CD4-positive, alpha-beta memory T cell (primary cell): Measurements from ENCODE around the gene CCNY. TPM values are rescaled to one million over a fixed set of nuclear protein-coding genes. Genes with fewer than 3 reads are reported as not detected.

Experiments used
- CTCF ChIA-PET: fragments of 350-600 bp; sonication (Branson Sonifier 250); formaldehyde crosslinking; loops from one replicate; lab custom pipeline; 2021; ENCODE audit warnings: inconsistent platforms; ENCODE audit not compliant: partially characterized antibody; lab: Charles Lee
- POLR2A ChIA-PET: fragments of 350-600 bp; sonication (Branson Sonifier 250); formaldehyde crosslinking; loops from one replicate; lab custom pipeline; 2021; ENCODE audit not compliant: partially characterized antibody; lab: Charles Lee
- DNase-seq, 5 donors: peaks; one replicate each; pipeline versions ENCODE4 v3.0.0 to v3.0.0-alpha.2; 2020 to 2022; ENCODE audit warnings: mixed read lengths in 1 of 5
- H3K27ac ChIP-seq: one replicate; pipeline ENCODE4 v1.7.0; 2013; ENCODE audit warnings: low read depth, low read length
- H3K27me3 ChIP-seq: 2 replicates; pipeline ENCODE4 v1.7.0; 2013; ENCODE audit warnings: mild to moderate bottlenecking, low read length, moderate library complexity; ENCODE audit not compliant: insufficient read depth
- H3K36me3 ChIP-seq: 2 replicates; pipeline ENCODE4 v1.7.0; 2013; ENCODE audit warnings: mild to moderate bottlenecking, low read length, moderate library complexity; ENCODE audit not compliant: insufficient read depth
- H3K4me1 ChIP-seq: 2 replicates; pipeline ENCODE4 v1.7.0; 2013; ENCODE audit warnings: mild to moderate bottlenecking, low read length, moderate library complexity; ENCODE audit not compliant: insufficient read depth
- H3K4me3 ChIP-seq, 2 donors: one replicate each; pipeline ENCODE4 v1.7.0; 2013; ENCODE audit warnings: low read length in 2 of 2, mild to moderate bottlenecking in 1 of 2
- H3K9me3 ChIP-seq, 2 donors: one replicate each; pipeline ENCODE4 v1.7.0; 2013; ENCODE audit warnings: low read length in 2 of 2, control low read depth in 1 of 2; ENCODE audit not compliant: control insufficient read depth in 1 of 2
- H3K27ac Mint-ChIP-seq, 7 donors: one replicate each; pipeline ENCODE4 v1.8.0; 2020 to 2021; ENCODE audit warnings: mixed read lengths in 7 of 7, mild to moderate bottlenecking in 6 of 7, inconsistent platforms in 3 of 7, moderate library complexity in 3 of 7
- H3K27me3 Mint-ChIP-seq, 2 donors: one replicate each; pipeline ENCODE4 v1.8.0; 2020 to 2021; ENCODE audit warnings: mixed read lengths in 2 of 2
- H3K36me3 Mint-ChIP-seq, 2 donors: one replicate each; pipeline ENCODE4 v1.8.0; 2020 to 2021; ENCODE audit warnings: mixed read lengths in 2 of 2, inconsistent platforms in 1 of 2, mild to moderate bottlenecking in 1 of 2
- H3K4me1 Mint-ChIP-seq, 4 donors: one replicate each; pipeline ENCODE4 v1.8.0; 2020 to 2021; ENCODE audit warnings: mixed read lengths in 4 of 4, mild to moderate bottlenecking in 1 of 4
- H3K4me3 Mint-ChIP-seq, 8 donors: one replicate each; pipeline ENCODE4 v1.8.0; 2020 to 2021; ENCODE audit warnings: mixed read lengths in 8 of 8, mild to moderate bottlenecking in 7 of 8, moderate library complexity in 6 of 8, inconsistent platforms in 3 of 8
- H3K9me3 Mint-ChIP-seq, 8 donors: one replicate each; pipeline ENCODE4 v1.8.0; 2020 to 2021; ENCODE audit warnings: mixed read lengths in 8 of 8, mild to moderate bottlenecking in 5 of 8, inconsistent platforms in 3 of 8, moderate library complexity in 1 of 8
- intact Hi-C: fragments of 100-400 bp; cut with micrococcal nuclease; formaldehyde crosslinking; loops from one replicate; pipeline ENCODE4 v1.15.1; 2023
- polyA plus RNA-seq, 2 donors: library from polyadenylated mRNA; unstranded; fragments of 300-500 nt; fragmentation: Illumina TruSeq; gene quantifications; one replicate each; pipeline ENCODE4 v1.2.3, GENCODE V29; 2021
- total RNA-seq, 2 experiments: library from RNA; stranded (reverse); gene quantifications; one replicate each; pipeline ENCODE4 v1.2.3, GENCODE V29; 2021

Gene CCNY
- total and polyA plus RNA-seq, 4 experiments from 2014 or later, result 5.6 to 66.7 (median 41.5) TPM

DNA sequence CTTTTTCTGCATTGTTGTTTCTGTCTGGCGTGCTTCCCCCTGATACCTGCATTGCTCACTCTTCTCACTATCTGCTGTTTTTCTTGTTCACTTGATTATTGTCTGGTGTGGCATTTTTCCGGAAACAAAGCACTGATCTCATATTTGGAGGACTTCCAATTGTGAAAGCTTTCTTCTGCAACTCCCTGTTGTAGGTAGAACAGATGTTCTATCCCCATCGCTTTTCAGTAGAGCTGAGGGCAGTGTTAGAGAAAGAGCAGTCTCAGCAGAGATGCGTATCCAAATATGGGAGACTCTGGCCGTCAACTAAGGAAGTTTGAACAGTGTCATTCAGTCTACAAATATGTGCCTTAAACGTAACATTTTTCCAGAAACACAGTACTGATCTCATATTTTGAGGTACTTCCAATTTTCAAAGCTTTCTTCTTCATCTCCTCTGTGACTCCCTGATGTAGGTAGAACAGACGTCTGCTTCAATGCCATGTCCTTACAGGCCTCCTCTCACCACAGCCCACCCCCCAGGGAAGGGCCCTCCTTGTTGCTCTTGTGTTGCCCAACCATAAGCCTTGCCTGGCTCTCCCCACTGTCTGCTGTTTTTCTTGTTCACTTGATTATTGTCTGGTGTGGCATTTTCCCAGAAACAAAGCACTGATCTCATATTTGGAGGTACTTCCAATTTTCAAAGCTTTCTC lies 241.8 kb downstream of the CCNY start:
- H3K9me3 ChIP-seq, result no peaks in the 10 kb centered on the region

GRCh38 chr10:35578618-35578956 lies 242.3 kb downstream of the CCNY start:
- POLR2A ChIA-PET, result no interaction called here

More for the DNA sequence above, 241.8 kb downstream of the CCNY start:
- Mint-ChIP-seq H3K9me3 (peaks cover 0 to 7% (median 0%) of the 10 kb centered on the region in 8 donors), H3K36me3 (peaks cover 14 to 25% of the 10 kb centered on the region in 2 donors), H3K27ac (peak overlapping the region in 1 of 7 donors; percentile 71), H3K27me3 (no peaks in the 10 kb centered on the region), H3K4me1 (peaks cover 0 to 2% (median 0%) of the 10 kb centered on the region in 4 donors), H3K4me3 (no peak overlapping the region)
- no peaks in the 10 kb centered on the region for H3K36me3 ChIP-seq
- H3K4me1 ChIP-seq, result no peaks in the 10 kb centered on the region
- POLR2A ChIA-PET, result no interaction called here
- CTCF ChIA-PET, result interaction anchor here (1.3 kb wide), 1 partner anchor 15 kb away, joined by 3 read pairs; no protein-coding TSS in a partner anchor
- H3K4me3 ChIP-seq, result no peak overlapping the region
- no peak for DNase-seq
- H3K27me3 ChIP-seq, result no peaks in the 10 kb centered on the region
- intact Hi-C loops, result no loop called here
- H3K27ac ChIP-seq, result no peak overlapping the region

DNA sequence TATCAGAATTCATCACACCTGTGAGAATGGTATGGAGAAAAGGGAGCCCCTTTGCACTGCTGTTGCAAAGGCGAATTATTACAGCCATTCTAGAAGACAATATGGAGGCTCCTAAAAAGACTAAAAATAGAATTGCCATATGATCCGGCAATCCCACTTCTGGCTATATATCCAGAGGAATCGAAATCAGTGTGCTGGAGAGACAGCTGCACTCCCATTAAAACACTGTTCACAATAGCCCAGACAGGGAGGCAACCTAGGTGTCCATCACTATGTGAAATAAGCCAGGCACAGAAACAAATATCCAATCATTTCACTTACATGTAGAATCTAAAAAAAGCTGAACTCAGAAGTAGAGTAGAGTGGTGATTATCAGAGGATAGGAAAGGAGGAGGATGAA lies 242.8 kb downstream of the CCNY start:
- POLR2A ChIA-PET, result no interaction called here
- H3K9me3 Mint-ChIP-seq, result peaks cover 0 to 5% (median 0%) of the 10 kb centered on the region in 8 donors

More at GRCh38 chr10:35578618-35578956, 242.3 kb downstream of the CCNY start:
- Mint-ChIP-seq H3K36me3 (peaks cover 11 to 23% of the 10 kb centered on the region in 2 donors), H3K27ac (no peak overlapping the region), H3K9me3 (peaks cover 0 to 7% (median 0%) of the 10 kb centered on the region in 8 donors), H3K4me1 (peaks cover 0 to 2% (median 0%) of the 10 kb centered on the region in 4 donors), H3K4me3 (no peak overlapping the region), H3K27me3 (no peaks in the 10 kb centered on the region)
- H3K9me3 ChIP-seq, result no peaks in the 10 kb centered on the region
- no peaks in the 10 kb centered on the region for H3K36me3 ChIP-seq
- no peak overlapping the region for H3K4me3 ChIP-seq
- no peaks in the 10 kb centered on the region for H3K27me3 ChIP-seq
- intact Hi-C loops, result no loop called here
- DNase-seq, result no peak
- no peak overlapping the region for H3K27ac ChIP-seq
- no peaks in the 10 kb centered on the region for H3K4me1 ChIP-seq
- CTCF ChIA-PET, result interaction anchor here (1.3 kb wide), 3 partner anchors 10 to 18 kb away, joined by 3 to 4 read pairs (median 3); no protein-coding TSS in a partner anchor

GRCh38 chr10:35579726-35580422 lies 243.6 kb downstream of the CCNY start:
- Histone ChIP-seq H3K4me1 (no peaks in the 10 kb centered on the region), H3K27me3 (no peaks in the 10 kb centered on the region), H3K9me3 (no peaks in the 10 kb centered on the region), H3K27ac (no peak overlapping the region), H3K36me3 (no peaks in the 10 kb centered on the region), H3K4me3 (no peak overlapping the region)
- no peak for DNase-seq
- ChIA-PET POLR2A (no interaction called here), CTCF (interaction anchor here (1.3 to 1.8 kb wide), 3 partner anchors 9 to 19 kb away, joined by 3 to 8 read pairs (median 4); no protein-coding TSS in a partner anchor)
- Mint-ChIP-seq H3K27me3 (no peaks in the 10 kb centered on the region), H3K4me3 (no peak overlapping the region), H3K27ac (no peak overlapping the region), H3K9me3 (peaks cover 0 to 5% (median 0%) of the 10 kb centered on the region in 8 donors), H3K4me1 (no peaks in the 10 kb centered on the region), H3K36me3 (peaks cover 4 to 10% of the 10 kb centered on the region in 2 donors)
- intact Hi-C loops, result no loop called here

More for the DNA sequence above, 242.8 kb downstream of the CCNY start:
- Histone ChIP-seq H3K27me3 (no peaks in the 10 kb centered on the region), H3K36me3 (no peaks in the 10 kb centered on the region), H3K4me3 (no peak overlapping the region), H3K9me3 (no peaks in the 10 kb centered on the region), H3K4me1 (no peaks in the 10 kb centered on the region), H3K27ac (no peak overlapping the region)
- CTCF ChIA-PET, result interaction anchor here (1.3 to 1.8 kb wide), 3 partner anchors 10 to 18 kb away, joined by 3 to 8 read pairs (median 4); no protein-coding TSS in a partner anchor
- H3K4me3 Mint-ChIP-seq, result no peak overlapping the region
- DNase-seq, result no peak
- H3K27me3 Mint-ChIP-seq, result no peaks in the 10 kb centered on the region
- H3K36me3 Mint-ChIP-seq, result peaks cover 6 to 18% of the 10 kb centered on the region in 2 donors
- no peak overlapping the region for H3K27ac Mint-ChIP-seq
- H3K4me1 Mint-ChIP-seq, result peaks cover 0 to 2% (median 0%) of the 10 kb centered on the region in 4 donors
- intact Hi-C loops, result no loop called here

DNA sequence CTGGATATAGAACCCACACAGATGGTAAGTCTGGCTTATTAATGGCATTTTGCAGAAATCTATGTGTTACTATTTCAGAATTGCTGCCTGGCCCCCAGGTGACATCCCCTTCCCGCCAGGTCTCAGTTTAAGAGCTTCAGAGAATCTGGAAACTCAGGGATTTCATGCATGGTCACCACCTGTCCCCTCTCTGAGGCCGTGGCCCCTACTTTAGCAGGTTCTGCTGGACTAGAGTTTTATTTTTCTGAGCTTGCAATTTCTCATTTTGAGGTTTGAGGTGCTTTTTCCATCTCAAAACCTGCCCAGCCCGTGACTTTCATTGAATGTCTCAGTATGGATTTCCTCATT lies 244.1 kb downstream of the CCNY start:
- no peaks in the 10 kb centered on the region for H3K4me1 Mint-ChIP-seq
- intact Hi-C loops, result no loop called here
- no peak overlapping the region for H3K27ac ChIP-seq
- no peaks in the 10 kb centered on the region for H3K9me3 ChIP-seq
- ChIA-PET POLR2A (no interaction called here), CTCF (interaction anchor here (1.8 kb wide), 1 partner anchor 17 kb away, joined by 8 read pairs; no protein-coding TSS in a partner anchor)
- no peaks in the 10 kb centered on the region for H3K27me3 ChIP-seq
- no peak overlapping the region for H3K4me3 Mint-ChIP-seq
- no peaks in the 10 kb centered on the region for H3K4me1 ChIP-seq
- DNase-seq, result no peak
- H3K9me3 Mint-ChIP-seq, result peaks cover 0 to 5% (median 0%) of the 10 kb centered on the region in 8 donors
- no peaks in the 10 kb centered on the region for H3K27me3 Mint-ChIP-seq
- H3K36me3 ChIP-seq, result no peaks in the 10 kb centered on the region
- no peak overlapping the region for H3K4me3 ChIP-seq
- H3K36me3 Mint-ChIP-seq, result peaks cover 3 to 7% of the 10 kb centered on the region in 2 donors
- H3K27ac Mint-ChIP-seq, result no peak overlapping the region

DNA sequence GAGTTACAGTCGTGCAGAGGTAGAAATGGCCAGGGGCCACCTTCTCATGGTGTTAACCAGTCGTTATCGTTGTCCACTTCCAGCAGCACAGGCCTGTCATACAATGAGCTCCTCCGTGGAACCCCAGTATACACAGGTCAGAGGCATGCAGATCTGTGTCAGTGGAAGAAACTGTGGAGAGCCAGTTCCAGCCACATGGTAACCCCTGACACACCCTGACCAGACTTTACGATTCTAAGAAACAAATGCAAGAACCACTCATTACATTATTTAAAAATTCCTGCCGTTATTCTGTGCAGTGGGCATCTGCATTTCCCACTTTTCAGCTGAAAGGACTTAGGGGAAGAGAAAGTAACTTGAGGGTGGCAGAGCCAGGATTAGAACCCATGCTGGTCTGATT lies 245.3 kb downstream of the CCNY start:
- no peaks in the 10 kb centered on the region for H3K27me3 ChIP-seq
- H3K4me3 ChIP-seq, result no peak overlapping the region
- intact Hi-C loops, result no loop called here
- Mint-ChIP-seq H3K36me3 (peaks cover 0 to 4% of the 10 kb centered on the region in 2 donors), H3K4me3 (no peak overlapping the region), H3K27me3 (no peaks in the 10 kb centered on the region), H3K4me1 (no peaks in the 10 kb centered on the region), H3K9me3 (peaks cover 0 to 5% (median 0%) of the 10 kb centered on the region in 8 donors), H3K27ac (no peak overlapping the region)
- H3K9me3 ChIP-seq, result no peaks in the 10 kb centered on the region
- no peaks in the 10 kb centered on the region for H3K4me1 ChIP-seq
- POLR2A ChIA-PET, result no interaction called here
- H3K36me3 ChIP-seq, result no peaks in the 10 kb centered on the region
- CTCF ChIA-PET, result no interaction called here
- DNase-seq, result no peak
- H3K27ac ChIP-seq, result no peak overlapping the region

DNA sequence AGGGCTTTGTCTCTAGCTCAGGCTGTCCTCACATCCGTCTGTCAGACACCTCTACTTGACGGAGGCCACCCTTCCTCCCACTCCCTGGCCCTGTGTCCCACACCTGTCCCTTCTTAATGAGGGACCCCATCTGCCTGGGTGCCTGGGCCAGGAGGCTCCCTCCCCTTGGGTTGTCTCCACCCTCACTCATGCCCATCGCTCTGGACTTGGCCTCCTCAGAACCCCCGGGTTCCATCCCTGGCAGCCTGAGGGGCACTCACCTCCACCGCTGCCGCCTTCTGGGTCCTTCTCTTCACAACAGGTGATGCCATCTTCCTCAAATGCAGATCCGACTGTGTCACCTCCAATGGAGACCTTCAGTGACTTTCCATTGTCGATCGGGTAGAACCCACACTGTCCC lies 248.6 kb downstream of the CCNY start:
- H3K27ac Mint-ChIP-seq, result peak overlapping the region in 2 of 7 donors; percentile 35 to 42
- H3K4me1 Mint-ChIP-seq, result no peaks in the 10 kb centered on the region
- POLR2A ChIA-PET, result no interaction called here
- H3K4me3 ChIP-seq, result no peak overlapping the region
- peaks cover 3% of the 10 kb centered on the region in 2 donors for H3K27me3 Mint-ChIP-seq
- peaks cover 0 to 4% (median 0%) of the 10 kb centered on the region in 8 donors for H3K9me3 Mint-ChIP-seq
- no peaks in the 10 kb centered on the region for H3K36me3 Mint-ChIP-seq
- CTCF ChIA-PET, result interaction anchor here (1.9 kb wide), 1 partner anchor 22 kb away, joined by 6 read pairs; no protein-coding TSS in a partner anchor
- no peaks in the 10 kb centered on the region for H3K36me3 ChIP-seq
- H3K27ac ChIP-seq, result no peak overlapping the region
- H3K4me1 ChIP-seq, result no peaks in the 10 kb centered on the region
- intact Hi-C loops, result no loop called here
- no peak overlapping the region for H3K4me3 Mint-ChIP-seq
- no peak for DNase-seq
- H3K27me3 ChIP-seq, result no peaks in the 10 kb centered on the region
- H3K9me3 ChIP-seq, result no peaks in the 10 kb centered on the region
